ENCODE measurements around the gene TMEM179B. TPM values are rescaled to one million over a fixed set of nuclear protein-coding genes. Genes with fewer than 3 reads are reported as not detected.

TMEM179B gene
- total and polyA plus RNA-seq, 9 of the 15 experiments (the other 6 are each of a cell fraction or from before 2014, with no cell fraction given), result 27.7 to 105 (median 37.0) TPM

DNA sequence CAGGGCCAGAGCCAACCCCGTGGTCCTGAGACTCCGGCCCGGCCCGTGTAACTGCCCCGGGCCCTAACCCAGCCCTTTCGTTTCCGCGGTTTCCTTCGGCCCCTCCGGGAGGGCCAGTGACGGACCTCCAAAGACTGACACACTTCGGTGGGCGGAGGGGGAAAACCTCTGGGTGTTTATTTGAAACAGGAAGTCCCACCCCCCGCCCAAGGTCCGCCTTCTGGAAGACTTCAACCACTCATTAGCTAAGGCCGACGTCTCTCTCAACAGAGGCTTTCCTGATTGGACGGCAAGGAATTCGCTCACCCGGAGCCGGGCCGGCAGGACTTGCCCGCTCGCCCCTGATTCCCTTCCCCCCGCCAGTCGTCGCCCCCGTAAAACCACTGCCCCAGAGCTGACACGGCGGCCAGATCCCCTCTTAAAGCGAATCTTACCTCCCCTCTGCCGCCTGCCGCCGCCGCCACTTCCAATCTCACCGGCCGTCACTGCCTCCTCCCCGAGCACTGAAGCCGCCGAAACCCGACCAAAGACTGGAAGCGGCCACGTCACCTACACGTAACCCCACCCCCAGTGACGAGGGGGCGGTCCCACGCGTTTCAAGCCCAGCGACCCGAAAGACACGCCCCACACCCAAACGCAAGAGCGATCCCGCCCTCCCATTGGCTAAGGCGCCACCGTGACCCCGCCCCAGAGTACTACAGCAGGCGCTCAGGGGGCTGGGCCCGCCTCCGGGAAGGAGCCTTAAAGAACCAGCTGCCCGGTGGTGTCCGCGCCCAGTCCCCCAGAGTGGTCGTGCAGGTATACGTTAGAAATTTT, 44.5 kb downstream of the TMEM179B start, which contains the start of gene STX5 (continued):
- TF ChIP-seq IRF2 (CRISPR knock-in tag; IDR thresholded peaks at IDR 0.05) (no peak), NR1H2 (CRISPR knock-in tag; IDR thresholded peaks at IDR 0.05) (no peak), ZNF717 (CRISPR knock-in tag; IDR thresholded peaks at IDR 0.05) (no peak), CTBP1 (IDR thresholded peaks at IDR 0.05; ENCODE audit: borderline replicate concordance) (peak; percentile 5; the same call in 1 of the 2 replicates), MTA1 (IDR thresholded peaks at IDR 0.05; ENCODE audit: borderline replicate concordance) (no peak), RBM25 (IDR thresholded peaks at IDR 0.05; ENCODE audit: low read depth, low read length, severe bottlenecking) (peak; percentile 92), RBM15 (IDR thresholded peaks at IDR 0.05; ENCODE audit: insufficient read depth, low read length) (no peak), HMG20B (CRISPR knock-in tag; IDR thresholded peaks at IDR 0.05) (no peak), CBFB (CRISPR knock-in tag; IDR thresholded peaks at IDR 0.05) (0 out of 2 replicates have a peak, but pooled peaks have one; percentile 53), ZNF583 (CRISPR knock-in tag; IDR thresholded peaks at IDR 0.05) (no peak), ZBED1 (IDR thresholded peaks at IDR 0.05) (no peak), C11orf30 (IDR thresholded peaks at IDR 0.05; ENCODE audit: low read depth) (peak; percentile 38; the same call in 1 of the 2 replicates), POU5F1 (IDR thresholded peaks at IDR 0.05; ENCODE audit: borderline replicate concordance, low read depth, low read length, partially characterized antibody) (no peak), PRPF4 (IDR thresholded peaks at IDR 0.05; ENCODE audit: insufficient read depth, low read depth, low read length, poor library complexity, severe bottlenecking) (no peak), CC2D1A (IDR thresholded peaks at IDR 0.05) (no peak; the same call in 1 of the 2 replicates)
- TF ChIP-seq, protein P1, sequence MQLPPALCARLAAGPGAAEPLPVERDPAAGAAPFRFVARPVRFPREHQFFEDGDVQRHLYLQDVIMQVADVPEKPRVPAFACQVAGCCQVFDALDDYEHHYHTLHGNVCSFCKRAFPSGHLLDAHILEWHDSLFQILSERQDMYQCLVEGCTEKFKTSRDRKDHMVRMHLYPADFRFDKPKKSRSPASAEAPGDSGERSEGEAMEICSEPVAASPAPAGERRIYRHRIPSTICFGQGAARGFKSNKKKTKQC (CRISPR knock-in tag; IDR thresholded peaks at IDR 0.05), result no peak
- TF ChIP-seq, protein P2, sequence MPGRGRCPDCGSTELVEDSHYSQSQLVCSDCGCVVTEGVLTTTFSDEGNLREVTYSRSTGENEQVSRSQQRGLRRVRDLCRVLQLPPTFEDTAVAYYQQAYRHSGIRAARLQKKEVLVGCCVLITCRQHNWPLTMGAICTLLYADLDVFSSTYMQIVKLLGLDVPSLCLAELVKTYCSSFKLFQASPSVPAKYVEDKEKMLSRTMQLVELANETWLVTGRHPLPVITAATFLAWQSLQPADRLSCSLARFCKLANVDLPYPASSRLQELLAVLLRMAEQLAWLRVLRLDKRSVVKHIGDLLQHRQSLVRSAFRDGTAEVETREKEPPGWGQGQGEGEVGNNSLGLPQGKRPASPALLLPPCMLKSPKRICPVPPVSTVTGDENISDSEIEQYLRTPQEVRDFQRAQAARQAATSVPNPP (IDR thresholded peaks at IDR 0.05; ENCODE audit: borderline replicate concordance, insufficient read depth, insufficient read length), result no peak
- TF ChIP-seq, protein P3, sequence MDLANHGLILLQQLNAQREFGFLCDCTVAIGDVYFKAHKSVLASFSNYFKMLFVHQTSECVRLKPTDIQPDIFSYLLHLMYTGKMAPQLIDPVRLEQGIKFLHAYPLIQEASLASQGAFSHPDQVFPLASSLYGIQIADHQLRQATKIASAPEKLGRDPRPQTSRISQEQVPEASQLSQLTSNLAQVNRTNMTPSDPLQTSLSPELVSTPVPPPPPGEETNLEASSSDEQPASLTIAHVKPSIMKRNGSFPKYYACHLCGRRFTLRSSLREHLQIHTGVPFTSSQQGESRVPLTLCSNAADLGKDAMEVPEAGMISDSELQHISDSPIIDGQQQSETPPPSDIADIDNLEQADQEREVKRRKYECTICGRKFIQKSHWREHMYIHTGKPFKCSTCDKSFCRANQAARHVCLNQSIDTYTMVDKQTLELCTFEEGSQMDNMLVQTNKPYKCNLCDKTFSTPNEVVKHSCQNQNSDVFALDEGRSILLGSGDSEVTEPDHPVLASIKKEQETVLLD (IDR thresholded peaks at IDR 0.05), result no peak
- TF ChIP-seq, protein P4, sequence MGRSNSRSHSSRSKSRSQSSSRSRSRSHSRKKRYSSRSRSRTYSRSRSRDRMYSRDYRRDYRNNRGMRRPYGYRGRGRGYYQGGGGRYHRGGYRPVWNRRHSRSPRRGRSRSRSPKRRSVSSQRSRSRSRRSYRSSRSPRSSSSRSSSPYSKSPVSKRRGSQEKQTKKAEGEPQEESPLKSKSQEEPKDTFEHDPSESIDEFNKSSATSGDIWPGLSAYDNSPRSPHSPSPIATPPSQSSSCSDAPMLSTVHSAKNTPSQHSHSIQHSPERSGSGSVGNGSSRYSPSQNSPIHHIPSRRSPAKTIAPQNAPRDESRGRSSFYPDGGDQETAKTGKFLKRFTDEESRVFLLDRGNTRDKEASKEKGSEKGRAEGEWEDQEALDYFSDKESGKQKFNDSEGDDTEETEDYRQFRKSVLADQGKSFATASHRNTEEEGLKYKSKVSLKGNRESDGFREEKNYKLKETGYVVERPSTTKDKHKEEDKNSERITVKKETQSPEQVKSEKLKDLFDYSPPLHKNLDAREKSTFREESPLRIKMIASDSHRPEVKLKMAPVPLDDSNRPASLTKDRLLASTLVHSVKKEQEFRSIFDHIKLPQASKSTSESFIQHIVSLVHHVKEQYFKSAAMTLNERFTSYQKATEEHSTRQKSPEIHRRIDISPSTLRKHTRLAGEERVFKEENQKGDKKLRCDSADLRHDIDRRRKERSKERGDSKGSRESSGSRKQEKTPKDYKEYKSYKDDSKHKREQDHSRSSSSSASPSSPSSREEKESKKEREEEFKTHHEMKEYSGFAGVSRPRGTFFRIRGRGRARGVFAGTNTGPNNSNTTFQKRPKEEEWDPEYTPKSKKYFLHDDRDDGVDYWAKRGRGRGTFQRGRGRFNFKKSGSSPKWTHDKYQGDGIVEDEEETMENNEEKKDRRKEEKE (IDR thresholded peaks at IDR 0.05; ENCODE audit: borderline replicate concordance in 1 of 2, control insufficient read depth in 1 of 2, low read depth in 2 of 2, low read length in 1 of 2), result no peak
- TF ChIP-seq, protein P5, sequence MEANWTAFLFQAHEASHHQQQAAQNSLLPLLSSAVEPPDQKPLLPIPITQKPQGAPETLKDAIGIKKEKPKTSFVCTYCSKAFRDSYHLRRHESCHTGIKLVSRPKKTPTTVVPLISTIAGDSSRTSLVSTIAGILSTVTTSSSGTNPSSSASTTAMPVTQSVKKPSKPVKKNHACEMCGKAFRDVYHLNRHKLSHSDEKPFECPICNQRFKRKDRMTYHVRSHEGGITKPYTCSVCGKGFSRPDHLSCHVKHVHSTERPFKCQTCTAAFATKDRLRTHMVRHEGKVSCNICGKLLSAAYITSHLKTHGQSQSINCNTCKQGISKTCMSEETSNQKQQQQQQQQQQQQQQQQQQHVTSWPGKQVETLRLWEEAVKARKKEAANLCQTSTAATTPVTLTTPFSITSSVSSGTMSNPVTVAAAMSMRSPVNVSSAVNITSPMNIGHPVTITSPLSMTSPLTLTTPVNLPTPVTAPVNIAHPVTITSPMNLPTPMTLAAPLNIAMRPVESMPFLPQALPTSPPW (CRISPR knock-in tag; IDR thresholded peaks at IDR 0.05), result peak; percentile 69
